Tibial nerve (tissue), 4 donors: ENCODE measurements around the gene GPR15. TPM values are rescaled to one million over a fixed set of nuclear protein-coding genes. Genes with fewer than 3 reads are reported as not detected.
A peak's percentile ranks its signal among the peaks of the same experiment; 100 is the strongest.

Experiments
- DNase-seq, 2 donors: peaks; one replicate each; pipeline ENCODE4 v3.0.0-alpha.2; 2019; ENCODE audit warnings: low spot score in 2 of 2
- H3K27ac ChIP-seq, 4 donors: fragments of 200-600 bp; sonication (generic) in 3 of 4; one replicate each; pipeline ENCODE4 v1.5.1; 2017 to 2019; ENCODE audit warnings: mild to moderate bottlenecking in 1 of 4
- H3K27me3 ChIP-seq, 2 donors: fragments of 200-600 bp; sonication (generic) in 1 of 2; one replicate each; pipeline versions ENCODE4 v1.5.1 to v1.6.0; 2017 to 2019
- H3K36me3 ChIP-seq, 3 donors: fragments of 200-600 bp; sonication (generic); one replicate each; pipeline ENCODE4 v1.5.1; 2018 to 2019
- H3K4me1 ChIP-seq, 4 donors: fragments of 200-600 bp; sonication (generic) in 3 of 4; one replicate each; pipeline ENCODE4 v1.5.1; 2017 to 2019
- H3K4me3 ChIP-seq, 4 donors: fragments of 200-600 bp; sonication (generic) in 3 of 4; one replicate each; pipeline ENCODE4 v1.5.1; 2017 to 2019; ENCODE audit warnings: mild to moderate bottlenecking in 1 of 4, moderate library complexity in 1 of 4
- H3K9me3 ChIP-seq, 4 donors: fragments of 200-600 bp; sonication (generic) in 3 of 4; one replicate each; pipeline ENCODE4 v1.5.1; 2017 to 2019
- CTCF ChIP-seq, 5 experiments: fragments of 200-600 bp in 3 of 5; fragments of 450-650 bp in 2 of 5; sonication (generic) in 3 of 5; IDR thresholded peaks; one replicate each; pipeline ENCODE4 v1.5.1; 2016 to 2019; ENCODE audit warnings: antibody characterized with exemption in 5 of 5, mild to moderate bottlenecking in 3 of 5, moderate library complexity in 2 of 5
- EP300 ChIP-seq, 2 donors: sonication (generic); formaldehyde crosslinking; IDR thresholded peaks; one replicate each; pipeline ENCODE4 v1.6.1; 2017; ENCODE audit warnings: antibody characterized with exemption in 2 of 2, mild to moderate bottlenecking in 1 of 2
- POLR2A ChIP-seq, 2 donors: fragments of 450-650 bp; IDR thresholded peaks; one replicate each; pipeline ENCODE4 v1.6.1; 2017; ENCODE audit warnings: antibody characterized with exemption in 2 of 2, mild to moderate bottlenecking in 2 of 2, moderate library complexity in 2 of 2
- WGBS, 2 donors: methylation state at CpG; one replicate each; pipeline ENCODE4 v1.1.5; 2018; 5-methylcytosine and 5-hydroxymethylcytosine counted together
- total RNA-seq, 4 donors: library from RNA; depleted of rRNA; stranded (reverse); fragments of >200 nt; gene quantifications; one replicate each; pipeline ENCODE4 v1.1.0, GENCODE V29; 2016

GPR15 gene
- total RNA-seq, 4 donors from 2014 or later, result not detected

GRCh38 chr3:98552232-98553020 is 20.6 kb downstream of the GPR15 start:
- TF ChIP-seq EP300 (IDR thresholded peaks at IDR 0.05) (no peak), CTCF (IDR thresholded peaks at IDR 0.05) (no peak), POLR2A (IDR thresholded peaks at IDR 0.05) (no peak)
- WGBS, 2 donors, result 78 to 81% methylated on average over 4 of the region's 4 CpGs
- no peak overlapping the region for H3K4me3 ChIP-seq
- no peaks in the 10 kb centered on the region for H3K36me3 ChIP-seq
- H3K4me1 ChIP-seq, result no peaks in the 10 kb centered on the region
- no peaks in the 10 kb centered on the region for H3K9me3 ChIP-seq
- no peak for DNase-seq
- peak overlapping the region in 1 of 4 donors; percentile 50 for H3K27ac ChIP-seq
- no peaks in the 10 kb centered on the region for H3K27me3 ChIP-seq

- TF ChIP-seq POLR2A (IDR thresholded peaks at IDR 0.05), result no peak
- TF ChIP-seq EP300 (IDR thresholded peaks at IDR 0.05), result no peak
- no peak for TF ChIP-seq CTCF (IDR thresholded peaks at IDR 0.05)
- H3K4me1 ChIP-seq, result no peaks in the 10 kb centered on the region
Observed at GRCh38 chr3:98553021-98553563, 21.3 kb downstream of the GPR15 start.

GRCh38 chr3:98553753-98554152 is 22.0 kb downstream of the GPR15 start:
- Histone ChIP-seq H3K27me3 (no peaks in the 10 kb centered on the region), H3K9me3 (no peaks in the 10 kb centered on the region), H3K27ac (peak overlapping the region in 1 of 4 donors; percentile 50), H3K36me3 (no peaks in the 10 kb centered on the region), H3K4me3 (no peak overlapping the region), H3K4me1 (no peaks in the 10 kb centered on the region)
- TF ChIP-seq EP300 (IDR thresholded peaks at IDR 0.05), result no peak
- TF ChIP-seq POLR2A (IDR thresholded peaks at IDR 0.05), result no peak
- no peak for TF ChIP-seq CTCF (IDR thresholded peaks at IDR 0.05)
- 82 to 87% methylated on average over 2 of the region's 2 CpGs for WGBS, 2 donors
- DNase-seq, result no peak

More at GRCh38 chr3:98553021-98553563, 21.3 kb downstream of the GPR15 start:
- WGBS, 2 donors, result 60 to 66% methylated on average over 6 of the region's 6 CpGs
- H3K27me3 ChIP-seq, result no peaks in the 10 kb centered on the region
- H3K36me3 ChIP-seq, result no peaks in the 10 kb centered on the region
- DNase-seq, result no peak
- H3K4me3 ChIP-seq, result no peak overlapping the region
- H3K9me3 ChIP-seq, result no peaks in the 10 kb centered on the region
- H3K27ac ChIP-seq, result peak overlapping the region in 1 of 4 donors; percentile 50

GRCh38 chr3:98554580-98554979 is 22.8 kb downstream of the GPR15 start:
- TF ChIP-seq CTCF (IDR thresholded peaks at IDR 0.05) (no peak), EP300 (IDR thresholded peaks at IDR 0.05) (no peak), POLR2A (IDR thresholded peaks at IDR 0.05) (no peak)
- Histone ChIP-seq H3K27me3 (no peaks in the 10 kb centered on the region), H3K36me3 (no peaks in the 10 kb centered on the region), H3K27ac (peak overlapping the region in 1 of 4 donors; percentile 58), H3K9me3 (no peaks in the 10 kb centered on the region), H3K4me3 (no peak overlapping the region), H3K4me1 (no peaks in the 10 kb centered on the region)
- DNase-seq, result no peak
- 91 to 92% methylated on average over 2 of the region's 2 CpGs for WGBS, 2 donors

GRCh38 chr3:98555025-98555379 is 23.2 kb downstream of the GPR15 start:
- H3K36me3 ChIP-seq, result no peaks in the 10 kb centered on the region
- no peak for DNase-seq
- H3K27me3 ChIP-seq, result no peaks in the 10 kb centered on the region
- 61% methylated on average over 4 of the region's 4 CpGs for WGBS, 2 donors
- no peaks in the 10 kb centered on the region for H3K9me3 ChIP-seq
- no peaks in the 10 kb centered on the region for H3K4me1 ChIP-seq
- H3K4me3 ChIP-seq, result no peak overlapping the region
- TF ChIP-seq CTCF (IDR thresholded peaks at IDR 0.05) (no peak), POLR2A (IDR thresholded peaks at IDR 0.05) (no peak), EP300 (IDR thresholded peaks at IDR 0.05) (no peak)
- peak overlapping the region in 1 of 4 donors; percentile 58 for H3K27ac ChIP-seq
